MM.1S (cell line): ENCODE measurements around the gene TBC1D5.

Experiments
- EZH2 ChIP-seq: fragments of 300-600 bp; sonication (generic); optimal IDR thresholded peaks from 2 replicates; pipeline ENCODE3; 2017; ENCODE audit warnings: low read depth, mild to moderate bottlenecking, antibody characterized with exemption, low read length, mixed read lengths
- EZH2phosphoT487 ChIP-seq: fragments of 300-600 bp; sonication (generic); IDR thresholded peaks from 2 replicates; pipeline ENCODE4 v1.6.1; 2018; ENCODE audit warnings: antibody characterized with exemption, low read length
- TF ChIP-seq, protein P1 (sequence below): fragments of 300-600 bp; sonication (generic); IDR thresholded peaks from 2 replicates; pipeline ENCODE4 v1.5.1; 2016; ENCODE audit warnings: antibody characterized with exemption, low read length, mixed read lengths

GRCh38 chr3:17412950-17413530, 329.4 kb downstream of the TBC1D5 start:
- TF ChIP-seq EZH2 (no peak), EZH2phosphoT487 (no peak)
- TF ChIP-seq, protein P1, sequence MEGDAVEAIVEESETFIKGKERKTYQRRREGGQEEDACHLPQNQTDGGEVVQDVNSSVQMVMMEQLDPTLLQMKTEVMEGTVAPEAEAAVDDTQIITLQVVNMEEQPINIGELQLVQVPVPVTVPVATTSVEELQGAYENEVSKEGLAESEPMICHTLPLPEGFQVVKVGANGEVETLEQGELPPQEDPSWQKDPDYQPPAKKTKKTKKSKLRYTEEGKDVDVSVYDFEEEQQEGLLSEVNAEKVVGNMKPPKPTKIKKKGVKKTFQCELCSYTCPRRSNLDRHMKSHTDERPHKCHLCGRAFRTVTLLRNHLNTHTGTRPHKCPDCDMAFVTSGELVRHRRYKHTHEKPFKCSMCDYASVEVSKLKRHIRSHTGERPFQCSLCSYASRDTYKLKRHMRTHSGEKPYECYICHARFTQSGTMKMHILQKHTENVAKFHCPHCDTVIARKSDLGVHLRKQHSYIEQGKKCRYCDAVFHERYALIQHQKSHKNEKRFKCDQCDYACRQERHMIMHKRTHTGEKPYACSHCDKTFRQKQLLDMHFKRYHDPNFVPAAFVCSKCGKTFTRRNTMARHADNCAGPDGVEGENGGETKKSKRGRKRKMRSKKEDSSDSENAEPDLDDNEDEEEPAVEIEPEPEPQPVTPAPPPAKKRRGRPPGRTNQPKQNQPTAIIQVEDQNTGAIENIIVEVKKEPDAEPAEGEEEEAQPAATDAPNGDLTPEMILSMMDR = peak; percentile 88
